GM19193 (cell line): Measurements from ENCODE around the gene ZBTB17.

Source experiments
- POLR2A ChIP-seq: IDR thresholded peaks from 4 replicates; pipeline ENCODE4 v1.6.1; 2011; ENCODE audit not compliant: insufficient read depth, insufficient read length; ENCODE audit errors: extremely low read depth

ZBTB17 gene

DNA sequence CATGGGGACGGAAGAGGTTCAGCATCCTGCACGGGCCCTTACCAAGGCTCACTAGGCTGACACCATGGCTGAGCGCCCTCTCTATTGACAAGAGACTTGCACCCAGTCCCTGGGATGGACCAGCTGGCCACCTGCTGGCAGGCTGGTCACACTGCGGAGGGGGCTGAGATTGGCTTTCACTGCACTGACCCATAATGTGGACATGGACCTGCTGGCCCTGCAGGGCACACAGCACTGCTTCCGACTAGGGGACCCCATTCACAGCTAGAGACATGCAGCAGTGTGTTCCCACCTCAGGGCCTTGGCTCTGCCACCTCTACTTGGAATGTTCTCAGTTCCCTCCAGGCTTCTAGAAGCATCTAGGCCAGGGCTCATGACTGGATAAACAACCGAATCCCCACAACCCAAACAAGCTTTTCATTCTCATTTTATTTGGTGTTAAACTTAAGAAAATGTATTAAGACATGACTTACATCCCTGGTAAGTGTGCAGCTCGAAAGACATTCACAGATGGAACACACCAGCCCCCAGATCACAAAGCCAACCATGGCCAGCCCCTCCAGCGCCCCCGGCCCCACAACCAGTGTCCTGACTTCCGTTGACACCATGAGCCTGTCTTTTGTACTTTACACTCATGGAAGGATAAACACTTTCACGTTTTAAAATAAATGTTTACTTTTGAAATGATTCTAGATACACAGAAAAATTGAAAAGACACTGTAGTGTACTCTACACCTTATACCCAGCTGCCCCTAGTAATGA is 18.9 kb upstream of the ZBTB17 start:
- TF ChIP-seq POLR2A: no peak

GRCh38 chr1:15994081-15994480 is 18.2 kb upstream of the ZBTB17 start:
- TF ChIP-seq POLR2A: no peak

DNA sequence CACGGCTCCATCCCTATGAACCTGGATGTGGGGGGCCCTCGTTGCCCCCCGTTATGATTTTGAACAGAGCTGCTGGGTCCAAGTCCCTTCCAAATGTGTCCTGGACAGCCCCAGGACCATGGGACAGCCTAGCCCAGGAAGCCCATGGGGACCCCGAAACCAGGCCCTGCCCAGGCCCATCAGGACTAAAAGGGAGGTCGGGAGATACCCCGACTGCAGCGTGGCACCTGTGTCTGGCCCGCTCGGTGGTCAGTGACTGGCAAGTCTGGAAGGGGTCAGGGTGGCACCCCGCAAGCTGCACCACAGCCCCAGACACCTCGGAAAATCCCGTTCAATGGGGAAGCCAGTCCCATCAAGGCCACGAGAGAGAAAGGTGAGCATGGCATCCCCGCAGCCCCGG is 17.8 kb upstream of the ZBTB17 start:
- TF ChIP-seq POLR2A: no peak

- no peak for TF ChIP-seq POLR2A
Measured at GRCh38 chr1:15992582-15993500, 16.9 kb upstream of the ZBTB17 start.

- TF ChIP-seq POLR2A: no peak
Measured at GRCh38 chr1:15992187-15992553, 16.3 kb upstream of the ZBTB17 start.

- TF ChIP-seq POLR2A: no peak
Measured at GRCh38 chr1:15991427-15992186, 15.7 kb upstream of the ZBTB17 start.

DNA sequence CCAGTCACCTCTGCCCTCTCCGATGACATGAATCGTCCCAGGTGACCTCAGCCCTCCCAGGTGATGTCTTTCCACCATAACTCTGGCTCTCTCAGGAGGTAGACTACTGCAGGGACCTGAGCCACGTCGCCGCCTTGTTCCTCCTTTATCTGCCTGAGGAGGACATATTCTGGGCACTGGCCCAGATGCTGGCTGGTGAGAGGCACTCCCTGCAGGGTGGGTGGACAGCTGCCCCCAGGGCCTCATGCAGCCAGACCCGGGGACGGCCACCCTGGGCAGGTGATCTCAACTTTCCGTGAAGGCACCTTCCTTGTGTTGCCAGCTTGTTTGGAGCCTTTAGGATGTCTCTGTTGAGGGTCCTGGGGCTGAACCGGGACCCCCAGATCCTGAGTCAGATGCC is 13.9 kb upstream of the ZBTB17 start:
- TF ChIP-seq POLR2A: no peak

DNA sequence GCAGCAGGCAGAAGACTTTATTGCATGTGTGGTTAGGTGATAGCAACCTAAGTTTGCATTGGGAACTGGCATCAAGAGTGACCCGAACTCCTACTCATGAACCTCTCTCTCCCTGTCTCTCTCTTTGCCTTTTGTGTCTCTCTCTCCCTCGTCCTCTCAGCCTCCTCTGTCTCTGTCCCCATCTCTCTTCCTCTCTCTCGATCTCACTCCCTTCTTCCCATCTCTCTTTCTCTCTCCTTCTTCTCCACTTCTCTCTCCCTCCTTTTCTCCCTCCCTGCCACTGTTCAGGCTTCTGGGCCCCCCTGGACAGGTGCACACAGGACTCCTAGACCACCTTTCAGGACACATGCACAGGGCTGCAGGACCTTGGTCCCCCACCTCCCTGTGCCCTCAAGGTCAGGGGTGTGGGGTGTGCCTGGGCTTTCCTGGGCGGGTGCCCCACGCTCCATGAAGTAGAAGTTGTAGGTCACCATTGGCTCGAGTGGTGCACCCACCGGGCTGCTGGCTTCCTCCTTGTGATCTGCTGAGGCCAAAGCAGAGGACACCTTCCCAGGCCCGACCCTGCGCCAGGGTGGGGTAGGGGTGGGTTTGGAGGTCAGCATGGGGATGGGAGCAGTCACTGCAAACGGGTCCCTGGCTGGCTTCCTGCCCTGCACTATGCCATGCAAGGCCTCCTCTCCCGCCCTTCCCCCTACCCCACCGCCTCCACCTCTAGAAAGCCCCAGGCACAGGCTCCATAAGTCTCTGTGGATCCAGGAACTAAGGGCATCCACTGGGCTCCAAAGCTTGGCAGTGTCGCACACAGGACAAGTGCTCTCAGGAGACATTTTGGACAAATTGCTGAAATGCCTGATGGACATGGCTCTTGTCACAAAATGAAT is 13.2 kb upstream of the ZBTB17 start:
- TF ChIP-seq POLR2A: no peak

GRCh38 chr1:15985611-15986297 is 9.9 kb upstream of the ZBTB17 start:
- no peak for TF ChIP-seq POLR2A

DNA sequence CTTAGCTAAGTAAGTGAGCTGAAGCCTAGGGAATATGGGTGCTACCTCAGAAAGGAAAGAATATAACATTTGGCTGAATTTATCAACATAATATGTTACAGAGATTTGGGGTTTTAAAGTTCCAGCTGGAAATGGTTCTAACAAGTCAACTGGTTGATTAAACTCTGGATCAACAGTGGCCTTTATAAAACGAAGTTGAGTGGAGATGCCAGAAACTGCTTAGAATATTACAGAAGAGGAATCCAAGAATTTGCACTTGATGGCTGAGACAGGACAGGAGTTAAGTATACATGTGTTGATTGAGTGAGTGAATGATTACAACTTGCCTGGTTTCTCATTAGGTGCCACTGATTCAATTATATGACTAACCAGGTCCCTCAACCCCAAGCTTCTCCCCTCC is 7.4 kb upstream of the ZBTB17 start:
- no peak for TF ChIP-seq POLR2A

GRCh38 chr1:15981679-15982078 is 5.8 kb upstream of the ZBTB17 start:
- TF ChIP-seq POLR2A: no peak

GRCh38 chr1:15975358-15975804 is 520 bp downstream of the ZBTB17 start:
- no peak for TF ChIP-seq POLR2A

DNA sequence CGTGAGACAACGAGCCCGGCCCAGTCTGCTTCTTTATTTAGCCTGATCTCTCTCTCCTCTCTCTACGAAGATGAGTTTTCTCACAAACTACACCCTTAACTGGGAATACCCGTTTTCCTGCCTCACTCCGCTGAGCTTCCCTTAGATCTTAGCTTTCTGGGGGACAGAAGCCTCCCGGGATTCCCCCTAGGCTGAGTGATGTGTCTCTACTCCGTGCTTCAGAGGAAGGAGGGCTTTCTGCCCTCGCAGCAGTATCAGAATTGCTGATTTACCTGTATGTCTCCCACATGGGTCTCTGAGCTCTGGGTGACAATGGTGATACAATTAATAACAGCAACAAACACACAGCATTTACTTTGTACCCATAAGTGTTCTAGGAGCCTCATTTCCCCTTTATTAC is 1.0 kb downstream of the ZBTB17 start:
- no peak for TF ChIP-seq POLR2A

- no peak for TF ChIP-seq POLR2A
Measured at GRCh38 chr1:15973772-15974171, 2.1 kb downstream of the ZBTB17 start.
